ENCODE results near the gene COPG2. TPM values are rescaled to one million over a fixed set of nuclear protein-coding genes. Genes with fewer than 3 reads are reported as not detected.

Gene COPG2
- polyA plus RNA-seq, 1 of the 3 experiments (the other 2 are of a cell fraction) = 44.3 TPM

GRCh38 chr7:130473876-130474275 lies 194.7 kb downstream of the COPG2 start:
- WGBS (ENCODE audit: low lambda C conversion rate) = 89% methylated on average over 4 of the region's 4 CpGs
- no peaks in the 10 kb centered on the region for H3K27me3 ChIP-seq (ENCODE audit: insufficient read depth)
- H3K4me1 ChIP-seq (ENCODE audit: control insufficient read depth in 1 of 2, insufficient read depth in 2 of 2, low read depth in 1 of 2, low read length in 1 of 2) = no peaks in the 10 kb centered on the region; a peak in 1 of 4 replicates
- no peak overlapping the region for H3K4me2 ChIP-seq
- H2AFZ ChIP-seq (ENCODE audit: low read depth) = no peak overlapping the region
- H3K4me3 ChIP-seq (ENCODE audit: low read depth in 2 of 2, low read length in 1 of 2) = no peak overlapping the region
- DNase-seq = no peak
- H3K79me2 ChIP-seq (ENCODE audit: insufficient read depth) = no peaks in the 10 kb centered on the region
- H3K36me3 ChIP-seq (replicated peaks in 1 of 2; ENCODE audit: control insufficient read depth in 1 of 2, insufficient read depth in 2 of 2, low read length in 1 of 2) = no peaks in the 10 kb centered on the region
- no peaks in the 10 kb centered on the region for H4K20me1 ChIP-seq (ENCODE audit: insufficient read depth)
- ChIA-PET CTCF (no interaction called here), POLR2A (no interaction called here)
- H3F3A ChIP-seq (replicated peaks; ENCODE audit: insufficient read depth) = no peaks in the 10 kb centered on the region
- peaks cover 8% of the 10 kb centered on the region; the same call in 1 of the 2 replicates for H3K9me3 ChIP-seq
- no peaks in the 10 kb centered on the region for H3K9me2 ChIP-seq
- H3K9ac ChIP-seq = no peak overlapping the region
- H3K27ac ChIP-seq (ENCODE audit: low read depth in 2 of 2, low read length in 1 of 2) = no peak overlapping the region
- TF ChIP-seq SMC3 (IDR thresholded peaks at IDR 0.05; ENCODE audit: low read depth, low read length) (no peak), GATA2 (CRISPR knock-in tag; IDR thresholded peaks at IDR 0.05) (no peak), USF2 (IDR thresholded peaks at IDR 0.05; ENCODE audit: borderline replicate concordance, low read depth, low read length) (no peak), EZH2phosphoT487 (IDR thresholded peaks at IDR 0.05; ENCODE audit: borderline replicate concordance, low read depth) (no peak), FOSL2 (IDR thresholded peaks at IDR 0.05; ENCODE audit: borderline replicate concordance, low read depth) (no peak), RXRA (IDR thresholded peaks at IDR 0.05; ENCODE audit: borderline replicate concordance, low read depth) (no peak), RAD21 (IDR thresholded peaks at IDR 0.05; ENCODE audit: low read length) (no peak), NFIC (IDR thresholded peaks at IDR 0.05; ENCODE audit: borderline replicate concordance) (no peak), EP300 (IDR thresholded peaks at IDR 0.05; ENCODE audit: borderline replicate concordance in 1 of 2, low read depth in 1 of 2, low read length in 1 of 2) (no peak), USF1 (IDR thresholded peaks at IDR 0.05; ENCODE audit: borderline replicate concordance, low read depth) (no peak), RCOR1 (IDR thresholded peaks at IDR 0.05; ENCODE audit: low read length) (no peak), YY1 (IDR thresholded peaks at IDR 0.05; ENCODE audit: low read depth) (no peak), REST (IDR thresholded peaks at IDR 0.05; ENCODE audit: low read depth, low read length) (no peak), ELF1 (IDR thresholded peaks at IDR 0.05) (no peak)
- TF ChIP-seq, protein P1, sequence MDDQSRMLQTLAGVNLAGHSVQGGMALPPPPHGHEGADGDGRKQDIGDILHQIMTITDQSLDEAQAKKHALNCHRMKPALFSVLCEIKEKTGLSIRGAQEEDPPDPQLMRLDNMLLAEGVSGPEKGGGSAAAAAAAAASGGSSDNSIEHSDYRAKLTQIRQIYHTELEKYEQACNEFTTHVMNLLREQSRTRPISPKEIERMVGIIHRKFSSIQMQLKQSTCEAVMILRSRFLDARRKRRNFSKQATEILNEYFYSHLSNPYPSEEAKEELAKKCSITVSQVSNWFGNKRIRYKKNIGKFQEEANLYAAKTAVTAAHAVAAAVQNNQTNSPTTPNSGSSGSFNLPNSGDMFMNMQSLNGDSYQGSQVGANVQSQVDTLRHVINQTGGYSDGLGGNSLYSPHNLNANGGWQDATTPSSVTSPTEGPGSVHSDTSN (IDR thresholded peaks at IDR 0.05) = no peak

Data from SK-N-SH (cell line).